SK-N-SH treated with all-trans-retinoic acid at 6 μM for 48 hours (cell line): ENCODE data around the gene PTX4.

Experiments
- ATAC-seq: fragments of 200-7000 bp; cut with Tn5 transposase; 3 replicates; pipeline ENCODE4 v1.9.1; 2020; ENCODE audit warnings: mild to moderate bottlenecking, moderate library complexity
- ARNTL ChIP-seq: fragments of 450-650 bp; formaldehyde crosslinking; IDR thresholded peaks from 2 replicates; pipeline ENCODE4 v1.5.0; 2020; ENCODE audit warnings: low read depth, mild to moderate bottlenecking, moderate library complexity, borderline replicate concordance
- BACH2 ChIP-seq: fragments of 250-450 bp; sonication (Bioruptor Pico); IDR thresholded peaks from 2 replicates; pipeline ENCODE4 v1.9.0; 2021; ENCODE audit warnings: mild to moderate bottlenecking, borderline replicate concordance
- CSDC2 ChIP-seq: fragments of 250-450 bp; sonication (Bioruptor Pico); IDR thresholded peaks from 2 replicates; pipeline ENCODE4 v1.5.0; 2020; ENCODE audit warnings: mild to moderate bottlenecking, moderate library complexity
- ESRRG ChIP-seq: fragments of 250-450 bp; sonication (Bioruptor Pico); IDR thresholded peaks from 2 replicates; pipeline ENCODE4 v1.6.1; 2021; ENCODE audit warnings: mild to moderate bottlenecking
- ISL1 ChIP-seq: fragments of 250-450 bp; sonication (Bioruptor Pico); IDR thresholded peaks from 2 replicates; pipeline ENCODE4 v2.1.2; 2022; ENCODE audit warnings: mild to moderate bottlenecking, moderate library complexity
- OSR1 ChIP-seq: fragments of 250-450 bp; sonication (Bioruptor Pico); IDR thresholded peaks from 2 replicates; pipeline ENCODE4 v1.8.0; 2022; ENCODE audit warnings: moderate library complexity, mild to moderate bottlenecking, inconsistent platforms
- PPARA ChIP-seq: fragments of 250-450 bp; sonication (Bioruptor Pico); IDR thresholded peaks from 2 replicates; pipeline ENCODE4 v1.5.0; 2020; ENCODE audit warnings: mild to moderate bottlenecking, borderline replicate concordance
- RARB ChIP-seq: fragments of 250-450 bp; sonication (Bioruptor Pico); IDR thresholded peaks from 2 replicates; pipeline ENCODE4 v1.8.0; 2021; ENCODE audit warnings: mild to moderate bottlenecking, moderate library complexity
- SNAI2 ChIP-seq: fragments of 250-450 bp; sonication (Bioruptor Pico); IDR thresholded peaks from 2 replicates; pipeline ENCODE4 v1.5.0; 2020; ENCODE audit warnings: mild to moderate bottlenecking, moderate library complexity
- TCF4 ChIP-seq: fragments of 250-450 bp; sonication (Bioruptor Pico); IDR thresholded peaks from 2 replicates; pipeline ENCODE4 v1.8.0; 2021; ENCODE audit warnings: mild to moderate bottlenecking, moderate library complexity, borderline replicate concordance
- TOX ChIP-seq: fragments of 250-450 bp; sonication (Bioruptor Pico); IDR thresholded peaks from 2 replicates; pipeline ENCODE4 v1.8.0; 2021; ENCODE audit warnings: mild to moderate bottlenecking, moderate library complexity, borderline replicate concordance
- ZC3H10 ChIP-seq: fragments of 250-450 bp; sonication (Bioruptor Pico); IDR thresholded peaks from 2 replicates; pipeline ENCODE4 v1.5.1; 2021; ENCODE audit warnings: mild to moderate bottlenecking, moderate library complexity
- ZFP30 ChIP-seq: fragments of 450-650 bp; formaldehyde crosslinking; IDR thresholded peaks from 2 replicates; pipeline ENCODE4 v1.5.0; 2022; ENCODE audit warnings: mild to moderate bottlenecking, moderate library complexity
- ZNF565 ChIP-seq: fragments of 450-650 bp; formaldehyde crosslinking; conservative IDR thresholded peaks from 2 replicates; pipeline ENCODE4 v1.5.0; 2020; ENCODE audit warnings: low read depth, mild to moderate bottlenecking, moderate library complexity
- ZNF70 ChIP-seq: fragments of 450-650 bp; formaldehyde crosslinking; IDR thresholded peaks from 2 replicates; pipeline ENCODE4 v1.5.0; 2020; ENCODE audit warnings: mild to moderate bottlenecking, moderate library complexity
- ZNF8 ChIP-seq: fragments of 450-650 bp; formaldehyde crosslinking; IDR thresholded peaks from 2 replicates; pipeline ENCODE4 v1.5.0; 2020; ENCODE audit warnings: mild to moderate bottlenecking, moderate library complexity
- TF ChIP-seq, protein P1 (sequence below): fragments of 250-450 bp; sonication (Bioruptor Pico); IDR thresholded peaks from 2 replicates; pipeline ENCODE4 v1.5.1; 2020; ENCODE audit warnings: low read depth, mild to moderate bottlenecking, moderate library complexity
- TF ChIP-seq, protein P2 (sequence below): fragments of 250-450 bp; sonication (Bioruptor Pico); IDR thresholded peaks from 2 replicates; pipeline ENCODE4 v1.5.0; 2020; ENCODE audit warnings: mild to moderate bottlenecking, moderate library complexity
- TF ChIP-seq, protein P3 (sequence below): fragments of 250-450 bp; sonication (Bioruptor Pico); IDR thresholded peaks from 2 replicates; pipeline ENCODE4 v1.5.1; 2021; ENCODE audit warnings: mild to moderate bottlenecking, moderate library complexity
- TF ChIP-seq, protein P4 (sequence below): fragments of 250-450 bp; sonication (Bioruptor Pico); IDR thresholded peaks from 2 replicates; pipeline ENCODE4 v1.8.0; 2021; ENCODE audit warnings: low read depth, mild to moderate bottlenecking, moderate library complexity, borderline replicate concordance
- TF ChIP-seq, protein P5 (sequence below): fragments of 250-450 bp; sonication (Bioruptor Pico); IDR thresholded peaks from 2 replicates; pipeline ENCODE4 v1.8.0; 2020; ENCODE audit warnings: mild to moderate bottlenecking, moderate library complexity, borderline replicate concordance

The PTX4 gene

DNA sequence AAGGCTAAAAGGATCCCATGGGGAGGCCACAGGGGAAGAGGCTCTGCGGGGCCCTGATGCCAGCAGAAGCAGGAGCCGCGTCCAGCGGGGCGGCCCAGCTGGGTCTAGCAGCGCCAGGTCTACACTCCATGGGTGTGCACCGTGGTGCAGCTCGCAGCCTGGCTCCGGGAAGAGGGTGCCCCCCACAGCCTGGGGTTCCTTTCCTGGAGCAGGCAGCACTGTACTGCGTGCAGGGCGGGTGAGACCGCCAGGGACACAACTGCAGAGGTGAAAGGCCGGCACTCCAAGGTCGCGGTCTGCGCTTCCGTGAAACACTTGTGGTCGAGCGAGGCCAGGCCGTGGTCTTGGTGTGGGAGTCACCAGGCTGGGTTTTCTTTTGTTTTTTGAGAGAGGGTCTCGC is 37.9 kb downstream of the PTX4 start (continued):
- TF ChIP-seq PPARA (CRISPR knock-in tag) = no peak

DNA sequence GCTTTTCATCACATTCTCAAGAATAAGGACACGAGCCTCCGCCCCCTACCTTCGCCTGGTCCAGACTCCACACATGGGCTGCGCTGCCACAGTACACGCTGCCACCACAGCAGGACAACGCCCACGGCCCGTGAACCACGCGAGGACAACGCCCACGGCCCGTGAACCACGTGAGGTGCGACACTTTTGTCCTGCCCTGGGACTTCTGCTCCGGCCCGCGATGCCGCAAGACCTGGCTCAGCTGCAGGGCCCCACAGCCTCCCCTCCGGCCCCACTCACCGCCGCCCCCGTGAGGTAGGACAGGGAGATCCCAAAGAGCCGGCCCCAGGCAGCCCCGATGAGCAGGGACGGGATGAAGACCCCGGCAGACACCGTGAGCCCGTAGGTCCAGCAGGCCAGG is 38.5 kb downstream of the PTX4 start:
- ATAC-seq = no peak
- TF ChIP-seq BACH2 (CRISPR knock-in tag) = no peak
- TF ChIP-seq, protein P1, sequence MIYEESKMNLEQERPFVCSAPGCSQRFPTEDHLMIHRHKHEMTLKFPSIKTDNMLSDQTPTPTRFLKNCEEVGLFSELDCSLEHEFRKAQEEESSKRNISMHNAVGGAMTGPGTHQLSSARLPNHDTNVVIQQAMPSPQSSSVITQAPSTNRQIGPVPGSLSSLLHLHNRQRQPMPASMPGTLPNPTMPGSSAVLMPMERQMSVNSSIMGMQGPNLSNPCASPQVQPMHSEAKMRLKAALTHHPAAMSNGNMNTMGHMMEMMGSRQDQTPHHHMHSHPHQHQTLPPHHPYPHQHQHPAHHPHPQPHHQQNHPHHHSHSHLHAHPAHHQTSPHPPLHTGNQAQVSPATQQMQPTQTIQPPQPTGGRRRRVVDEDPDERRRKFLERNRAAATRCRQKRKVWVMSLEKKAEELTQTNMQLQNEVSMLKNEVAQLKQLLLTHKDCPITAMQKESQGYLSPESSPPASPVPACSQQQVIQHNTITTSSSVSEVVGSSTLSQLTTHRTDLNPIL (CRISPR knock-in tag) = no peak
- TF ChIP-seq, protein P2, sequence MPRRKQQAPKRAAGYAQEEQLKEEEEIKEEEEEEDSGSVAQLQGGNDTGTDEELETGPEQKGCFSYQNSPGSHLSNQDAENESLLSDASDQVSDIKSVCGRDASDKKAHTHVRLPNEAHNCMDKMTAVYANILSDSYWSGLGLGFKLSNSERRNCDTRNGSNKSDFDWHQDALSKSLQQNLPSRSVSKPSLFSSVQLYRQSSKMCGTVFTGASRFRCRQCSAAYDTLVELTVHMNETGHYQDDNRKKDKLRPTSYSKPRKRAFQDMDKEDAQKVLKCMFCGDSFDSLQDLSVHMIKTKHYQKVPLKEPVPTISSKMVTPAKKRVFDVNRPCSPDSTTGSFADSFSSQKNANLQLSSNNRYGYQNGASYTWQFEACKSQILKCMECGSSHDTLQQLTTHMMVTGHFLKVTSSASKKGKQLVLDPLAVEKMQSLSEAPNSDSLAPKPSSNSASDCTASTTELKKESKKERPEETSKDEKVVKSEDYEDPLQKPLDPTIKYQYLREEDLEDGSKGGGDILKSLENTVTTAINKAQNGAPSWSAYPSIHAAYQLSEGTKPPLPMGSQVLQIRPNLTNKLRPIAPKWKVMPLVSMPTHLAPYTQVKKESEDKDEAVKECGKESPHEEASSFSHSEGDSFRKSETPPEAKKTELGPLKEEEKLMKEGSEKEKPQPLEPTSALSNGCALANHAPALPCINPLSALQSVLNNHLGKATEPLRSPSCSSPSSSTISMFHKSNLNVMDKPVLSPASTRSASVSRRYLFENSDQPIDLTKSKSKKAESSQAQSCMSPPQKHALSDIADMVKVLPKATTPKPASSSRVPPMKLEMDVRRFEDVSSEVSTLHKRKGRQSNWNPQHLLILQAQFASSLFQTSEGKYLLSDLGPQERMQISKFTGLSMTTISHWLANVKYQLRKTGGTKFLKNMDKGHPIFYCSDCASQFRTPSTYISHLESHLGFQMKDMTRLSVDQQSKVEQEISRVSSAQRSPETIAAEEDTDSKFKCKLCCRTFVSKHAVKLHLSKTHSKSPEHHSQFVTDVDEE (CRISPR knock-in tag) = no peak

DNA sequence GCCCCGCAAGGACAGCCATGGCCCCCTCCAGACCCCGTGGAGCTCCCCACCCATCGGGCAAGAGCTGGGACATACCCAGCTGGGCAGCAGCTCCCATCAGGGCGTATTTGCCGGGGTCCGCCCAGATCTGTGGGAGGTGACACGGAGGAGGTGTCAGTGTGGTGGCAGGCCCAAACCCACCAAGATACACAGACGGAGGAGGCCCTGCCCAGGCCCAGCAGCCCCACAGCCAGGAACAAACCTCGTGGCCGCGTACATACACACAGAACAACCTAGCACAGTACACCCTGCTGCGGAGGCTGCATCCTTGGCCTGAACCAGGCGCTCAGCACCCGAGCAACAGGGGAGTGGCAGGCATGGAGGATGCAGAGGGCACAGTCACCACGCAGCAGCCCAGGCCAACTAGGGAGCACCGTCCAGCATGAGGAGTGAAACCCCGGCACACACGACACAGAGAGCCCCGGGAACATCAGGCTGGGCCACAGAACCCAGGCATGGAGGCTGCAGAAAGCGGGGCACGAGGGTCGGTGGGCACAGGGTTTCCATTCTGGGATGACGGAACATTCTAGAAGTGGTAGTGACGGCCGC is 39.4 kb downstream of the PTX4 start:
- ATAC-seq = no peak

DNA sequence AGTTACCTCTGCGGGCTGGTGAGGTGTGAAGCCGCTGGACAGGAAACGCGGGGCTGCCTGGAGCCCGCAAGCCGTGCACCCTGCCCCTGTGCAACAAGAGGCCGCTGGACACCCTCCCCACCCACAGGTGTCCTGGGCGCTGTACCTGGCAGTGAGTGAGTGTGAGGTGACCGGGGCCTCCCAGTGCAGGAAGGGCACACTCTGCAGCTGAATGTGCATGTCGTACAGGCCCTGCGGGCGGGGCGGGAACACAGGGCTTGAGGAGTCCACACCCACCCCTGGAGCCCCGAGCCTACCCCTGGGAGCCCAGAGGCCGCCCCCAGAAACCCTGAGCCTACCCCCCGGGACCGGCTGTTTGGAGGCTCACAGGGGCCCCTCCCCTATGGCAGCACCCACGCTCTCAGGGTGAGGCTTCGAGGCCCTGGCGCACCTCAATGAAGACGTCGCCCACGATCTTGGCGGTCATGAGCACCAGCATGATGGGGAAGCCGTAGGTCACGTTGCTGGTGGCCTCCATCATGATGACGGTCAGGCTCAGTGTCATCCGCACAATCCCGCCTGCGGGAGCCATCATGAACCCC is 40.1 kb downstream of the PTX4 start:
- no peak for TF ChIP-seq ISL1
- TF ChIP-seq, protein P3, sequence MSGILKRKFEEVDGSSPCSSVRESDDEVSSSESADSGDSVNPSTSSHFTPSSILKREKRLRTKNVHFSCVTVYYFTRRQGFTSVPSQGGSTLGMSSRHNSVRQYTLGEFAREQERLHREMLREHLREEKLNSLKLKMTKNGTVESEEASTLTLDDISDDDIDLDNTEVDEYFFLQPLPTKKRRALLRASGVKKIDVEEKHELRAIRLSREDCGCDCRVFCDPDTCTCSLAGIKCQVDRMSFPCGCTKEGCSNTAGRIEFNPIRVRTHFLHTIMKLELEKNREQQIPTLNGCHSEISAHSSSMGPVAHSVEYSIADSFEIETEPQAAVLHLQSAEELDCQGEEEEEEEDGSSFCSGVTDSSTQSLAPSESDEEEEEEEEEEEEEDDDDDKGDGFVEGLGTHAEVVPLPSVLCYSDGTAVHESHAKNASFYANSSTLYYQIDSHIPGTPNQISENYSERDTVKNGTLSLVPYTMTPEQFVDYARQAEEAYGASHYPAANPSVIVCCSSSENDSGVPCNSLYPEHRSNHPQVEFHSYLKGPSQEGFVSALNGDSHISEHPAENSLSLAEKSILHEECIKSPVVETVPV (CRISPR knock-in tag) = no peak
- TF ChIP-seq ZNF70 = no peak
- no peak for TF ChIP-seq ZNF8 (CRISPR knock-in tag)
- no peak for TF ChIP-seq SNAI2
- no peak for TF ChIP-seq PPARA (CRISPR knock-in tag)
- TF ChIP-seq ARNTL (CRISPR knock-in tag) = no peak
- no peak for TF ChIP-seq ZC3H10 (CRISPR knock-in tag)
- TF ChIP-seq RARB (CRISPR knock-in tag) = no peak
- TF ChIP-seq, protein P2 (CRISPR knock-in tag) = no peak
- no peak for TF ChIP-seq OSR1 (CRISPR knock-in tag)
- TF ChIP-seq, protein P4, sequence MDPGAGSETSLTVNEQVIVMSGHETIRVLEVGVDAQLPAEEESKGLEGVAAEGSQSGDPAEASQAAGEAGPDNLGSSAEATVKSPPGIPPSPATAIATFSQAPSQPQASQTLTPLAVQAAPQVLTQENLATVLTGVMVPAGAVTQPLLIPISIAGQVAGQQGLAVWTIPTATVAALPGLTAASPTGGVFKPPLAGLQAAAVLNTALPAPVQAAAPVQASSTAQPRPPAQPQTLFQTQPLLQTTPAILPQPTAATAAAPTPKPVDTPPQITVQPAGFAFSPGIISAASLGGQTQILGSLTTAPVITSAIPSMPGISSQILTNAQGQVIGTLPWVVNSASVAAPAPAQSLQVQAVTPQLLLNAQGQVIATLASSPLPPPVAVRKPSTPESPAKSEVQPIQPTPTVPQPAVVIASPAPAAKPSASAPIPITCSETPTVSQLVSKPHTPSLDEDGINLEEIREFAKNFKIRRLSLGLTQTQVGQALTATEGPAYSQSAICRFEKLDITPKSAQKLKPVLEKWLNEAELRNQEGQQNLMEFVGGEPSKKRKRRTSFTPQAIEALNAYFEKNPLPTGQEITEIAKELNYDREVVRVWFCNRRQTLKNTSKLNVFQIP (CRISPR knock-in tag) = no peak
- no peak for TF ChIP-seq CSDC2 (CRISPR knock-in tag)
- TF ChIP-seq ZFP30 (CRISPR knock-in tag) = no peak
- no peak for TF ChIP-seq TCF4 (CRISPR knock-in tag)
- TF ChIP-seq ZNF565 (CRISPR knock-in tag) = no peak
- TF ChIP-seq BACH2 (CRISPR knock-in tag) = no peak
- TF ChIP-seq, protein P5, sequence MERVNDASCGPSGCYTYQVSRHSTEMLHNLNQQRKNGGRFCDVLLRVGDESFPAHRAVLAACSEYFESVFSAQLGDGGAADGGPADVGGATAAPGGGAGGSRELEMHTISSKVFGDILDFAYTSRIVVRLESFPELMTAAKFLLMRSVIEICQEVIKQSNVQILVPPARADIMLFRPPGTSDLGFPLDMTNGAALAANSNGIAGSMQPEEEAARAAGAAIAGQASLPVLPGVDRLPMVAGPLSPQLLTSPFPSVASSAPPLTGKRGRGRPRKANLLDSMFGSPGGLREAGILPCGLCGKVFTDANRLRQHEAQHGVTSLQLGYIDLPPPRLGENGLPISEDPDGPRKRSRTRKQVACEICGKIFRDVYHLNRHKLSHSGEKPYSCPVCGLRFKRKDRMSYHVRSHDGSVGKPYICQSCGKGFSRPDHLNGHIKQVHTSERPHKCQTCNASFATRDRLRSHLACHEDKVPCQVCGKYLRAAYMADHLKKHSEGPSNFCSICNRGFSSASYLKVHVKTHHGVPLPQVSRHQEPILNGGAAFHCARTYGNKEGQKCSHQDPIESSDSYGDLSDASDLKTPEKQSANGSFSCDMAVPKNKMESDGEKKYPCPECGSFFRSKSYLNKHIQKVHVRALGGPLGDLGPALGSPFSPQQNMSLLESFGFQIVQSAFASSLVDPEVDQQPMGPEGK = no peak
- no peak for TF ChIP-seq ESRRG (CRISPR knock-in tag)
- TF ChIP-seq TOX = no peak
- ATAC-seq = no peak

More for the DNA sequence above, 39.4 kb downstream of the PTX4 start:
- TF ChIP-seq RARB (CRISPR knock-in tag) = no peak
- TF ChIP-seq ZC3H10 (CRISPR knock-in tag) = no peak
- TF ChIP-seq ZNF8 (CRISPR knock-in tag) = no peak
- no peak for TF ChIP-seq TOX
- TF ChIP-seq ZNF70 = no peak
- TF ChIP-seq CSDC2 (CRISPR knock-in tag) = no peak
